Neutrophil (primary cell): ENCODE data around the gene PLAAT2.

Experiments
- H3K27ac ChIP-seq: fragments of 200-600 bp; sonication (generic); 2 replicates; pipeline ENCODE4 v1.5.1; 2016; ENCODE audit warnings: mild to moderate bottlenecking, moderate library complexity
- H3K27me3 ChIP-seq: fragments of 200-600 bp; sonication (generic); 2 replicates; pipeline ENCODE4 v1.6.0; 2016; ENCODE audit warnings: mild to moderate bottlenecking
- H3K36me3 ChIP-seq: fragments of 200-600 bp; sonication (generic); 2 replicates; pipeline ENCODE4 v1.5.1; 2017
- H3K4me1 ChIP-seq, 2 experiments: fragments of 200-600 bp in 1 of 2; sonication (generic) in 1 of 2; 1 replicate in 1 of 2; 2 replicates in 1 of 2; pipeline versions ENCODE4 v1.5.1 to v1.6.1; 2013 to 2016; ENCODE audit warnings: low read depth in 1 of 2, low read length in 1 of 2, mild to moderate bottlenecking in 1 of 2, moderate library complexity in 1 of 2; ENCODE audit not compliant: control insufficient read depth in 1 of 2, insufficient read depth in 1 of 2
- H3K4me3 ChIP-seq, 2 experiments: fragments of 200-600 bp in 1 of 2; sonication (generic) in 1 of 2; 1 replicate in 1 of 2; 2 replicates in 1 of 2; pipeline ENCODE4 v1.5.1; 2013 to 2016; ENCODE audit warnings: low read depth in 1 of 2, low read length in 1 of 2, mild to moderate bottlenecking in 1 of 2, moderate library complexity in 1 of 2
- H3K9me3 ChIP-seq: fragments of 200-600 bp; sonication (generic); 2 replicates; pipeline ENCODE4 v1.5.1; 2016
- TF ChIP-seq, protein P1 (sequence below): fragments of 200-600 bp; sonication (generic); IDR thresholded peaks from 2 replicates; pipeline ENCODE4 v1.5.1; 2016; ENCODE audit warnings: antibody characterized with exemption

The PLAAT2 gene

DNA sequence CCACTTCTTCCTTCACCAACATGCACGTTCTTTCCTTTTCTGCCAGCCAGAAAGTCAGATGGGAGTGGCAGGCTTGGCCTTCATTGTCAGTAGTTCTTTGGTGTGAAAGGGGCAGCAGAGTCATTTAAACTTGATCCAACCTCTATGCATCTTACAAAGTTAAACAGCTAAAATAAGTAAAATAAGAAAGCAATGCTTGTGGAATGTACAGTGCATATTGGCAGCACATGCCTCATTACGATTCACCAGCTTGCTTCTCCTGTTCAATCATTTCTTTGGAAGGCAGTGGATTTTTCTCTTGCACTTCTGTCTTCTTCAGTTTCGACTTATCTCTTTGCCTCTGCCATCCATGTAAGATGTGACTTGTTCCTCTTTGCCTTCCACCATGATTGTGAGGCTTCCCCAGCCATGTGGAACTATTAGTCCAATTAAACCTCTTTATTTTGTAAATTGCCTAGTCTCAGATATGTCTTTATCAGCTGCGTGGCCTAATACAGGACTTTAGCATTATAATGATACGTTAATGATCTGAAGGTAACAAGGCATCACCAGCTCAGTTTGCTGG, 42.5 kb downstream of the PLAAT2 start:
- Histone ChIP-seq H3K27me3 (no peaks in the 10 kb centered on the region), H3K27ac (no peak overlapping the region), H3K4me3 (no peak overlapping the region), H3K9me3 (no peaks in the 10 kb centered on the region), H3K4me1 (peaks cover 5 to 9% of the 10 kb centered on the region in 2 experiments), H3K36me3 (peaks cover 29% of the 10 kb centered on the region)
- TF ChIP-seq, protein P1, sequence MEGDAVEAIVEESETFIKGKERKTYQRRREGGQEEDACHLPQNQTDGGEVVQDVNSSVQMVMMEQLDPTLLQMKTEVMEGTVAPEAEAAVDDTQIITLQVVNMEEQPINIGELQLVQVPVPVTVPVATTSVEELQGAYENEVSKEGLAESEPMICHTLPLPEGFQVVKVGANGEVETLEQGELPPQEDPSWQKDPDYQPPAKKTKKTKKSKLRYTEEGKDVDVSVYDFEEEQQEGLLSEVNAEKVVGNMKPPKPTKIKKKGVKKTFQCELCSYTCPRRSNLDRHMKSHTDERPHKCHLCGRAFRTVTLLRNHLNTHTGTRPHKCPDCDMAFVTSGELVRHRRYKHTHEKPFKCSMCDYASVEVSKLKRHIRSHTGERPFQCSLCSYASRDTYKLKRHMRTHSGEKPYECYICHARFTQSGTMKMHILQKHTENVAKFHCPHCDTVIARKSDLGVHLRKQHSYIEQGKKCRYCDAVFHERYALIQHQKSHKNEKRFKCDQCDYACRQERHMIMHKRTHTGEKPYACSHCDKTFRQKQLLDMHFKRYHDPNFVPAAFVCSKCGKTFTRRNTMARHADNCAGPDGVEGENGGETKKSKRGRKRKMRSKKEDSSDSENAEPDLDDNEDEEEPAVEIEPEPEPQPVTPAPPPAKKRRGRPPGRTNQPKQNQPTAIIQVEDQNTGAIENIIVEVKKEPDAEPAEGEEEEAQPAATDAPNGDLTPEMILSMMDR, result no peak

DNA sequence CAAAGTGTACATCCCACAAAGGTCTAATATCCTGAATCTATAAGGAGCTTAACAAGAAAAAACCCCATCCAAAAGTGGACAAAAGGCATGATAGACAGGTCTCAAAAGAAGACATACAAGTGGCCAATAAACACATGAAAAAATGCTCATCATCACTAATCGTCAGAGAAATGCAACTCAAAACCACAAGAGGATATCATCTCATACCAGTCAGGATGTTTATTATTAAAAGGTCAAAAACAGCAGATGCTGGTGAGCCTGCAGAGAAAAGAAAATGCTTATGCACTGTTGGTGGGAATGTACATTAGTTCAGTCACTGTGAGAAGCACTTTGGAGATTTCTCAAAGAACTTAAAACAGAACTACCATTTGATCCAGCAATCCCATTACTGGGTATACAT, 44.6 kb downstream of the PLAAT2 start:
- Histone ChIP-seq H3K27me3 (no peaks in the 10 kb centered on the region), H3K4me1 (peaks cover 5 to 9% of the 10 kb centered on the region in 2 experiments), H3K4me3 (no peak overlapping the region), H3K9me3 (no peaks in the 10 kb centered on the region), H3K27ac (no peak overlapping the region), H3K36me3 (peaks cover 45% of the 10 kb centered on the region)
- TF ChIP-seq, protein P1, result no peak

DNA sequence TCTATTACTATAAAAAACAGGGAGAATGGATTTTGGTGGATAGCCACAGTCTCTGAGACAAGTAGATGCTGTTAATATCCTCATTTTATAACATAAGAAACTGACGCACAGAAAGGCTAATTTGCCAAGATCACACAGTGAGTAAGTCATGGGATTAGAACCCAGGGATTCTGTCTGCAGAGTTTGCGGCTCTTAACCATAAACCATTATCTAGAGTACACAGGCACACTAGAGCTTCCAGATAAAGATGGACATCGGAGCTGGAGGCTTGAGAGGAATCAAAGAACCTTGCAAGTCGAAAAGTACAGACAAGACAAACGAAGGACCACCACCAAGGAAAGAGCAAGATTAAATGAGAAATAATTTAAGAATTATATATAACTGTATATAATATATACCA, 46.0 kb downstream of the PLAAT2 start:
- H3K27ac ChIP-seq, result no peak overlapping the region
- H3K27me3 ChIP-seq, result no peaks in the 10 kb centered on the region
- H3K4me3 ChIP-seq, result no peak overlapping the region
- TF ChIP-seq, protein P1, result no peak
- H3K4me1 ChIP-seq, result peaks cover 5 to 7% of the 10 kb centered on the region in 2 experiments
- no peaks in the 10 kb centered on the region for H3K9me3 ChIP-seq
- peaks cover 59% of the 10 kb centered on the region for H3K36me3 ChIP-seq

DNA sequence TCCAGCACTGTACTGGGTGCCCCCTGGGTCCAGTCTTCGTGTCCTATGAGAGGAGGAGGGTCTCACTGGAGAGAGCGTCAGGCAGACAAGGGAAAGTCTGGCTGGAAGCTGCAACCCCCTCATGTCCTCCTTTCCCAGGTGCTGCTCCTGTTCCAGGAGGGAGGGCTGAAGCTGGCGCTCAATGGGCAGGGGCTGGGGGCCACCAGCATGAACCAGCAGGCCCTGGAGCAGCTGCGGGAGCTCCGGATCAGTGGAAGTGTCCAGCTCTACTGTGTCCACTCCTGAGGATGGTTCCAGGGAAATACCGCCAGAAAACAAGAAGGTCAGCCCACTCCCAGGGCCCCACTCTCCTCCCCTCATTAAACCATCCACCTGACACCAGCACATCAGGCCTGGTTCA, 47.1 kb downstream of the PLAAT2 start:
- no peaks in the 10 kb centered on the region for H3K27me3 ChIP-seq
- TF ChIP-seq, protein P1, result no peak
- peaks cover 70% of the 10 kb centered on the region for H3K36me3 ChIP-seq

DNA sequence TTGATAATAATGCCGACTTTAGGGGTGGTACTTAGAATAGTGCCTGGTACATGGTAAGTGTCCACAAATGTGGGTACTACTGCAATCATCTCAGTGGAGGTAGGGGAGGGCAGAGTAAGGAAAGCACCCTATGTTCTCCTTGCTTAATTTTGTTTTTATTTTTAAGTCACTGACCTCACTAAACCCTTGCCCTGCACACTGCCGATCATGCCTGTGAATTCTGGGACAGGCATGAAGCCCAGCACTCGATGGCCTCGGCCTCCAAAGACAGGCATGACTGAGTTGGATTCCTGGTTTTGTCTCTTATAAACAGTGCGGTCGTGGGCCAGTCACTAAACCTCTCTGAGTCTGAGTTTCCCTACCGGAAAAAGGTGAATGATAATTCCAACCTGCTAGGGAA, 50.4 kb downstream of the PLAAT2 start:
- H3K4me3 ChIP-seq, result no peak overlapping the region
- H3K27me3 ChIP-seq, result no peaks in the 10 kb centered on the region
- H3K27ac ChIP-seq, result no peak overlapping the region
- H3K4me1 ChIP-seq, result peaks cover 14 to 15% of the 10 kb centered on the region in 2 experiments
- H3K9me3 ChIP-seq, result no peaks in the 10 kb centered on the region
- TF ChIP-seq, protein P1, result no peak
- peaks cover 82% of the 10 kb centered on the region for H3K36me3 ChIP-seq

More for the DNA sequence above, 47.1 kb downstream of the PLAAT2 start:
- Histone ChIP-seq H3K4me3 (no peak overlapping the region), H3K9me3 (no peaks in the 10 kb centered on the region), H3K4me1 (no peaks in the 10 kb centered on the region), H3K27ac (no peak overlapping the region)
